MG63 (cell line): ENCODE measurements around the gene POLQ. TPM values are rescaled to one million over a fixed set of nuclear protein-coding genes. Genes with fewer than 3 reads are reported as not detected.
"Not testable (repeated sequence)": the region's sequence is repeated elsewhere in the genome, so short reads cannot be mapped to it uniquely, and the experiment has no call there.

Source experiments
- DNase-seq: peaks from one replicate; pipeline ENCODE4 v3.0.0-alpha.2; 2020
- H3K27me3 ChIP-seq: fragments of 250-450 bp; sonication (Bioruptor Pico); 2 replicates; pipeline ENCODE4 v1.5.1; 2020; ENCODE audit warnings: mild to moderate bottlenecking, moderate library complexity
- H3K36me3 ChIP-seq: fragments of 250-450 bp; sonication (Bioruptor Pico); 2 replicates; pipeline ENCODE4 v1.5.1; 2020; ENCODE audit warnings: mild to moderate bottlenecking, moderate library complexity
- H3K4me3 ChIP-seq: fragments of 250-450 bp; sonication (Bioruptor Pico); 2 replicates; pipeline ENCODE4 v1.5.1; 2020; ENCODE audit warnings: mild to moderate bottlenecking, moderate library complexity
- H3K9me3 ChIP-seq: fragments of 250-450 bp; sonication (Bioruptor Pico); 2 replicates; pipeline ENCODE4 v1.5.1; 2020; ENCODE audit warnings: mild to moderate bottlenecking, moderate library complexity
- total RNA-seq: library from RNA; depleted of rRNA; stranded (reverse); fragments of >200 nt; shearing (Covaris generic); gene quantifications from 2 replicates; pipeline ENCODE4 v1.2.3, GENCODE V29; 2014; ENCODE audit warnings: low replicate concordance; rRNA removed

POLQ gene
- total RNA-seq = 4.2 and 7.4 TPM in 2 replicates

GRCh38 chr3:121545574-121546455 is at the start of gene POLQ:
Gene POLQ, minus strand, starts transcription at chr3:121545988. Its CDS starts 111 bp downstream, at chr3:121545877.
- H3K4me3 ChIP-seq = peak within 1 kb of the TSS; percentile 75
- peaks cover 30% of the 10 kb centered on the region for H3K36me3 ChIP-seq
- no peaks in the 10 kb centered on the region for H3K9me3 ChIP-seq
- DNase-seq = peak; percentile 95
- no peaks in the 10 kb centered on the region for H3K27me3 ChIP-seq

DNA sequence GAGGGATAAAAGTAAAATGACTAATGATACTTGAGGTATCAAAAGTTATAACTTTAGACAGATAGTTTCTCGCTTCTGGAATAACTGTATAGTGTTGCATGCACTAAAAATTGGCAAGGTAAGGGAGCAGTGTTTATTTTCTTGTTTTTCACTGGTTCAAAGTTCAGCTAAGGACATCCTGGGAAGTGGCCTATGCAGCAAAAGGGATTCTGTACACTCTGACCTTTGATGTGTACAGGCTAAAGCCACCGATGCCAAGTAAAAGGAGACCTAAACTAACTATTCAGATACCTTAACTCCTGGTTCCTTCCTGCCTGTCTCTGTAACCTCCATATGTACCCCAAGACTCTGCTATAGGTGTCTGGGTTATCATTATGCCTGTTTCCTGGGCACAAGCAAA is 49.1 kb upstream of the POLQ start:
- DNase-seq = no peak
- H3K9me3 ChIP-seq = no peaks in the 10 kb centered on the region
- H3K27me3 ChIP-seq = 0 out of 2 replicates have a peak, but pooled peaks cover 2% of the 10 kb centered on the region
- no peak overlapping the region for H3K4me3 ChIP-seq
- no peaks in the 10 kb centered on the region for H3K36me3 ChIP-seq

GRCh38 chr3:121593806-121594205 is 48.0 kb upstream of the POLQ start:
- H3K36me3 ChIP-seq, H3K27me3 ChIP-seq, DNase-seq, H3K9me3 ChIP-seq, H3K4me3 ChIP-seq: not testable (repeated sequence)

DNA sequence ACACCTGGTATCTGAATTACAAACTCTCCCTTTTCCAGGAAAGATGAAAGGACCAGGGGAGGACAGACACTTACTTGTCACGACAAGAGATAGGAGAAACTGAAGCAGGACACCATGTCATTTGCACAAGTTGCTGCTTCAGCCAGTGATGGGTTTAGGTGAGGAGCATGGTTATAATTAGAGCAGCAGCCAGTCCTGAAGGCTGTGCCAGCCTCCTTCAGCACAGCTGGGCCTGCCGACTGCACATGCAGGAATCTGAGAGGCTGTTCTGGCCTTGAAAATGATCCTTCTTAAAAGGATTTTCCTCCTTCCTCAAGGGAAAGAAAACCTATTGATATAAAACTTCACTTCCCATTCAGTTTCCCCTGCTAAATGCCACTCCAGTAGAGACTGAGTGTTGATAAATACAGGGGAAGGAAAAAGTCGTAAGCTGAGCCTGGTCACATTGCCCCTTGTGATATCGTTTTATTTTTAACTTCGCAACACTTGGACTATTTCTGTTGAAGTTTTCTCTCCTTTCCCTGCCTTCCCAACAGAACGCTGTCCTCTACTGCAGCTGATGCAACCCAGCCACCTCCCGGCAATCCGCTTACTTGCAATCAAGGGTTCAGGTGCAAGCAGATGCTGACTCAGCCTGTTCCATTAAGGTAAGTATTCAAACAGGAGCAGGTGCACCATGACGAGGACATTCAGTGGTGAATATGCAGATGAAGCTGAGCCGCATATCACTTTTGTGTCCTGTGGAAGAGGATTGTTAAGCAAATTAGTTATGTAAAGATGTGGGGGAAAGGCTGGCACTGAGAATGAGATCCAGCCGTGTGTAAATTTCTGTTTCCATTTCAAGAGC is 47.3 kb upstream of the POLQ start, which contains the start of gene FBXO40:
Gene FBXO40, plus strand, starts transcription at position 524 of the 847 bp plus-strand sequence. CDS start 27,197 bp downstream, outside the sequence.
- DNase-seq = no peak
- Histone ChIP-seq H3K27me3 (0 out of 2 replicates have a peak, but pooled peaks cover 2% of the 10 kb centered on the region), H3K9me3 (no peaks in the 10 kb centered on the region), H3K4me3 (no peak within 1 kb of the TSS), H3K36me3 (no peaks in the 10 kb centered on the region)

- DNase-seq = no peak
- Histone ChIP-seq H3K36me3 (no peaks in the 10 kb centered on the region), H3K4me3 (no peak overlapping the region), H3K27me3 (peaks cover 18% of the 10 kb centered on the region; the same call in 1 of the 2 replicates), H3K9me3 (no peaks in the 10 kb centered on the region)
These were observed 38.6 kb upstream of the POLQ start for GRCh38 chr3:121584418-121584817.

DNA sequence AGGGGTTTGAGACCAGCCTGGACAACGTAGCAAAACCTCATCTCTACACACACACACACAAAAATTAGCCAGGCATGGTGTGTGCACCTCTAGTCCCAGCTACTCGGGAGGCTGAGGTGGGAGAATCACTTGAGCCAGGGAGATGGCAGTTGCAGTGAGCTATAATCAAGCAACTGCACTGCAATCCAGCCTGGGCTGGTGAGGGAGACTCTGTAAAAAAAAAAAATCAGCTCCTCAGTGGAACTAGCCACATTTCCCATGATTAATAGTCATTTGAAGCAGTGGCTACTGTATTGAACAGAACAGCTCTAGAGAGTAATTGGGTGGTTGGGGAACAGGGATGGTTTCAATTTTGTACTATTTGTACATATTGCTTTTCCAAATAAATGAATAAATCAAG is 35.9 kb upstream of the POLQ start:
- H3K36me3 ChIP-seq = no peaks in the 10 kb centered on the region
- H3K9me3 ChIP-seq = no peaks in the 10 kb centered on the region
- H3K4me3 ChIP-seq = no peak overlapping the region
- H3K27me3 ChIP-seq = peaks cover 16% of the 10 kb centered on the region; the same call in 1 of the 2 replicates
- DNase-seq = no peak

DNA sequence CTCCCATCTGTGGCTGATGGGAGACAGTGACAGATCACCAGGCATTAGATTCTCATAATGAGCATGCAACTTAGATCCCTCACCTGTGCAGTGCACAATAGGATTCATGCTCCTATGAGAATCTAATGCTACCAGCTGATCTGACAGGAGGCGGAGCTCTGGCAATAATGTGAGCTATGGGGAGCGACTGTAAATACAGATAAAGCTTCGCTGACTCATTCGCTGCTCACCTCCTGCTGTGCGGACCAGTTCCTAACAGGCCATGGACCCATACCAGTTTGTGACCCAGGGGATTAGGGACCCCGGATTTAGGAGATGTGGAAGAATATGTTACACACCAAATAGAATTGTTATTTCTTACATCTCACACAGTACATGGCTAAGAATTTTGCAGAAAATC is 28.7 kb upstream of the POLQ start:
- Histone ChIP-seq H3K4me3 (no peak overlapping the region), H3K9me3 (no peaks in the 10 kb centered on the region), H3K36me3 (no peaks in the 10 kb centered on the region), H3K27me3 (peaks cover 2% of the 10 kb centered on the region; the same call in 1 of the 2 replicates)
- peak; percentile 20 for DNase-seq

GRCh38 chr3:121567649-121568048 is 21.9 kb upstream of the POLQ start, which contains the start of gene ARGFX:
Gene ARGFX, plus strand, starts transcription at chr3:121567949. Its CDS starts 2,765 bp downstream, at chr3:121570714.
- Histone ChIP-seq H3K36me3 (no peaks in the 10 kb centered on the region), H3K9me3 (no peaks in the 10 kb centered on the region), H3K27me3 (peaks cover 2% of the 10 kb centered on the region; the same call in 1 of the 2 replicates), H3K4me3 (no peak within 1 kb of the TSS)
- no peak for DNase-seq

- Histone ChIP-seq H3K9me3 (no peaks in the 10 kb centered on the region), H3K36me3 (no peaks in the 10 kb centered on the region), H3K27me3 (peaks cover 2% of the 10 kb centered on the region; the same call in 1 of the 2 replicates), H3K4me3 (no peak overlapping the region)
- DNase-seq = no peak
These were observed 21.0 kb upstream of the POLQ start for GRCh38 chr3:121566773-121567172.

DNA sequence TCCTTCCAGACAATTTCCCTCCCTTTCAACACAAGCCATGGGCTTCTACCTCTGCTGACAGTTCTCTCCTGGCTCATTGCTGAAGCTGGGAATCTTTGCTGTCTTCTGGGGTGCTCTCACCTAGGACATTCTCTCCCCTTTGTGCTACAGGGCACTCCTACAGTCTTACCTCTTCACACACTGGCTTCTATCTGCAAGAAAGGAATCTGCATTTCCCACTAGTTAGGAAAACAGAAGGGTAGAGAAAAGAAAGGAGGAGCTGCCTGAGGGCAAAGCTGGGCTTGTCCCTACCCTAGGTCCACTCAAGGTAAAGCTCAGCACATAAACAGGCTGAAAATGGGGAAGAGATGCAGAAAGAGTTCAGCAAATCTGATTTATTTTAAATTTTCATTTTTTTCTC is 16.4 kb upstream of the POLQ start:
- H3K4me3 ChIP-seq = no peak overlapping the region
- H3K36me3 ChIP-seq = no peaks in the 10 kb centered on the region
- no peaks in the 10 kb centered on the region for H3K27me3 ChIP-seq
- no peak for DNase-seq
- H3K9me3 ChIP-seq = no peaks in the 10 kb centered on the region

DNA sequence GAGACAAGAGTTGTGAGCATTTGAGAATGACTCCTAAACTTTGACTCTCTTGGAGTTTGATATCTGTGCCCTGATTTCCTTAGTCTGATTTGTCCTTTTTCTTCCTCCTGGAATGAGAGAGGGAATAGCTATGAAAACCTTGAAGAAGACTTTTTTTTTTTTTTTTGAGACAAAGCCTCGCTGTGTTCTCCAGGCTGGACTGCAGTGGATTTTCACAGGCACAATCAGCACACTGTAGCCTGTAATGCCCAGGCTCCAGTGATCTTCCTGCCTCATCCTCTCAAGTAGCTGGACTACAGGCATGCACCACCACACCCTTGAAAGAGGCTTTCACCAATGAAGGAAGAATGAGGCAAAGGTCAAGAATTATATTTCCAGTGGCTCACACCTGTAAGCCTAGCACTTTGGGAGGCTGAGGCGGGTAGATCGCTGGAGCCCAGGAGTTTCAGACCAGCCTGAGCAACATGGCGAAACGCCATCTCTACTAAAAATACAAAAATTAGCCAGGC is 11.7 kb upstream of the POLQ start:
- Histone ChIP-seq H3K9me3 (no peaks in the 10 kb centered on the region), H3K36me3 (no peaks in the 10 kb centered on the region)
- no peak for DNase-seq

DNA sequence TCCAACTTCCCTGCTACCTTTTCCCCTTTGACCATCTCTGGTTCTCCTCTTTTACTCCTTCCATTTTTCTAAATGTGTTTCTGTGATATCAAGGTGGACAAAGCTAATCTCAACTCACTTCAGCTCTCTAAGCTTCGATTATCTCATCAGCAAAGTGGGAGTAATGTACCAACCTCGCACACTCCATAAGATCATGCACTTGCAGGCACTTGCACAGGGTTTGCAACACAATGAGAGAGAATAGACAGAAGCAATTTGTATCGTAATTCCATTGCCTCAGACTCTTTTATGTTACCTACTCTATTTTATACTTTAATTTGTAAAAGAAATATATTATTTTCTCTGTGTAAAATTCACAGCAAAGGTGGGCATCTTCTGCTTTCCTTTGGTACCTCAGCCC is 7.0 kb upstream of the POLQ start:
- no peaks in the 10 kb centered on the region for H3K27me3 ChIP-seq
- no peak for DNase-seq
- H3K4me3 ChIP-seq = no peak overlapping the region
- no peaks in the 10 kb centered on the region for H3K36me3 ChIP-seq
- H3K9me3 ChIP-seq = no peaks in the 10 kb centered on the region

More for the DNA sequence above, 11.7 kb upstream of the POLQ start:
- no peak overlapping the region for H3K4me3 ChIP-seq
- H3K27me3 ChIP-seq = no peaks in the 10 kb centered on the region

DNA sequence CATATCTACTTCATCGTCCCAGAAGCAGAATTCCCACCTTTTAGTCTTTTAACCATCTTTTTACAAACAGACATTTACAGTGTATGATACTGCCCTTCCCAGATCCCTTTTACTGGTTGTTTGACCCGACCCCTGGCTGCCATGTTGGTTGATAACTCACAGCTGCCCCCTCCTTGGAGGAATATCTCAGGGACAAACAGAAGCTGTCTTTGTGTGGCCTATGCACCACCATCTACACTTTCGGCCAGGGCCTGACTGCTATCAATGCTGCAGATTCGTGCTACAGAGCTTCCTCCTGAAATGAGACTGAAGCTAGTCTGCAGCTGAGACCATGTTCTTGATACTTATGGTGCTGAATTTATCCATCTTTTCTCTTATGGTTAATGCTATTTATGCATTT is 6.6 kb upstream of the POLQ start:
- DNase-seq = no peak
- Histone ChIP-seq H3K9me3 (no peaks in the 10 kb centered on the region), H3K36me3 (no peaks in the 10 kb centered on the region), H3K27me3 (no peaks in the 10 kb centered on the region), H3K4me3 (no peak overlapping the region)

GRCh38 chr3:121545049-121545573 is 677 bp downstream of the POLQ start:
- peaks cover 36% of the 10 kb centered on the region for H3K36me3 ChIP-seq
- H3K27me3 ChIP-seq = no peaks in the 10 kb centered on the region
- DNase-seq = peak; percentile 12
- no peaks in the 10 kb centered on the region for H3K9me3 ChIP-seq
- H3K4me3 ChIP-seq = peak overlapping the region; percentile 75

- no peak for DNase-seq
- Histone ChIP-seq H3K4me3 (no peak overlapping the region), H3K27me3 (no peaks in the 10 kb centered on the region), H3K9me3 (no peaks in the 10 kb centered on the region), H3K36me3 (peaks cover 56% of the 10 kb centered on the region)
These were observed 2.9 kb downstream of the POLQ start for GRCh38 chr3:121542924-121543323.

- H3K4me3 ChIP-seq = no peak overlapping the region
- H3K36me3 ChIP-seq = peaks cover 80% of the 10 kb centered on the region
- DNase-seq = no peak
- H3K9me3 ChIP-seq = no peaks in the 10 kb centered on the region
- H3K27me3 ChIP-seq = no peaks in the 10 kb centered on the region
These were observed 14.5 kb downstream of the POLQ start for GRCh38 chr3:121531269-121531668.
